Mucosa of gallbladder (tissue), 1 donor: ENCODE data around the gene CDCA4. TPM values are rescaled to one million over a fixed set of nuclear protein-coding genes. Genes with fewer than 3 reads are reported as not detected.

Source experiments
- DNase-seq: peaks from one replicate; pipeline ENCODE4 v3.0.0-alpha.2; 2020; ENCODE audit warnings: low spot score
- total RNA-seq: library from RNA; stranded (reverse); gene quantifications from one replicate; pipeline ENCODE4 v1.2.1, GENCODE V29; 2021
- donor health status: DM: no; HTN: no; CAD: no.

CDCA4 gene
- total RNA-seq, 1 donor from 2014 or later: 5.4 TPM

DNA sequence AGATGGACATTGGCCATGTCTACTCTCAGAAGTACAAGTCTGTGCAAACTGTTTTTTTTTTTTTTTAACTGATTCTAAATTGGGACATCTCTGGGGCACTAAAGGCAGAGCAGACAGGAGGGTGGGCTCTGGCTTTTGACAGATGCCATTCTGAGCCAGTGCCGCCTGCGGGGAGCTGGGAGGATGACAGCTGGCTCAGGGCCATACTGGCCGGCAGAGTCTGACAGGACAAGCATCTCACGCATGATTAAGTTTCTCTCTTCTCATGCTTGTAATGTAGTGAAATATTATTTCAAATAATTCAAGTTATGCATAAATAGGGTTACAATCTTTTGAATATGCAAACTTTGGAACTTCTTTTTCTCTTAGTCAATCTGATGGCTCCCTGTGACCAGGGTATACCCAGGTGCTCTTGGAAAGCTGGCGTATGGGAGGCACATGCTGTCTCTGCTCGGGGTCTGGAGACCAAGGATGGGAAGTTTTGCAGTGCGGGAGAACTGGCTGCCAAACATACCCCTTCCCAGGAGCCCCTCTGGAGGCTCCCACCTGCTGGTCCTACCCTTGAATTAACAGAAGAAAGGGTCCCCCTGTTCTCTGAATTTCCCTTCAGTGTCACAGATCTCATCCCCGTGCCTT lies 7.6 kb downstream of the CDCA4 start:
- no peak for DNase-seq

DNA sequence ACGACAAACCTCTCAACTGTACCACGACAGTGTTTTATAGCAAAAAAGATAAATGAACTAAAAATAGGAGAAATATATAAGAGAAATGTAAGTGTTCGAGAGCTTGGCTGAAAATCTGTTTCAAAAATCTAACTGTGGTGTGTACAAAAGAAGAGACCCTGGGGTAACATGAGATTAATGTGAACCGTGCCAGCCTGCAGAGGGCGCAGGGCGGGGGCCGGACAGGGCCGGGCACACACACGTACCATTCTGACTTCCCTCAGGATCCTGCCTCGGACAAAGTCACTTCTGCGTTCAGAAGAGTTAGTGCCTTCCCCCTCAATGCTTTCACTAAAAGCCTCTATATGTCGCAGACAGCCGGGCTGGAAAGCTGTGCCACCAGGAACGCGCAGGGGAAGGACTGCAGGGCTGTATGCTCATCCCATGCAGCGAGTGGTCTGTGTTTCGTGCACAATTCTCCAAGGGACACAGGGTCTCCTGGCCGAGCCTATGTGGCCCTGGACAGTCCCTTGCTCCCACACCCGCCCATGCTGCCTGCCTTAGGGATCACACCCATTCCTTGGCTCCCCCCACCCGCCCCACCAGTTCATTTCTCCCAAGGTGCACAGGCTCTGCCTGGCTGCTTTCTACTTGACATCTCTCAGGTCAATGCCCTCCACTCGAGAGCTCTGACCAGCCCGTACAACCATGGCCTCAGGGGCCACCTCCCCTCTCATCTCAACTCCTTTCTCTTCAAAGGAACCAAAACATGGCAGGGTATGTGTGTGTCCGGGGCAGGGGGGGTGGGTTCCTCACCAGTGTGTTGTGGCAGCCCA lies 8.5 kb downstream of the CDCA4 start:
- DNase-seq: no peak

DNA sequence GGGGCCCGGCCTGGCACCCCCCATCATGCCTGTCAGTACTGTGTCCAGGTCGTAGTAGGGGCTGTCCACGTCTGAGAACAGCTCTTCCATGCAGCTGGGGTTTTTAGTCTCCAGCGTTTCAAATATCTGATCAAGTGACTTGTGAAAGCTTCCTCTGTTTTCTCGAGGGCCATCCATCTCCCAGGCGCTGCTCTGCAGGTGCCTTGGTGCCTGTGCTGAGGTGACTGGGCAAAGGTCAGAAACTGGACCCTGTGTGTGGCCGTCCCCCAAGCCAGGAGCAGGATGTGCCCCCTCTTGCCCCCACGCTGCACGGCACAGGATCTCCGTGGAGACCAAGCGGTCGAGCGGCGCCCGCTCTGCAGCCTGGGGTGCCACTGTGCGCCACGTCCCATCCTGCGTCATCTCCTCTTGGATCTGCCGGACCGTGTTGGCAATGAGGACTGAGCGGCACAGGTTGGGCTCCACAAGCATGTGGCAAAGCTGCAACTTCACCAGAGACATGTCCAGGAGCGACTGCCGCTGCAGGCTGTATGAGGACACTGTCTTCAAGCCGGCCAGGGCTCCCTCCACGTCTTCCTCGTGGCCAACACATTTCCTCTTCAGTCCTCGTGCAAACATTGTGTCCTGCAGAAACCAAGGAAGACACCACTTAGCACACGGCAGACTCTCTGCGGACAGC lies 9.4 kb downstream of the CDCA4 start:
- DNase-seq: no peak

DNA sequence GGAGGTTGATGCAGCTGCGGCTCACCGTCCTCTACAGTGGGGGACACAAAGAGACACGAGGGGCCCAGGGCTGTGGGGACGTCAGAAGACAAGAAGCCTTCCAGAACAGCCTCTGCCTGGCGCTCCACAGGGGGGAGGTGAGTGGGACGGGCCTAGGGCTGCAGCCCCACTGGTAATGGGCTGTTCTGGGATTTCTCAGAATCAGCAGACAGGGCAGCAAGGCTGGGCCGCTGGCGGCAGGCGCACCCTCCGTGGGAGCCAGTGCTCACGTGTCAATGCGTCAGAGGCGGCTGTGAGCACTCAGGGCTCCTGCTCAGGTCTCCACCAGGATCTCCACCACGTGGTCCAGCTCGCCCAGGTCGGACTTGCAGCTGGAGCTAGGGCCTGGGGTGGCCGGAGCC lies 10.0 kb downstream of the CDCA4 start:
- peak; percentile 53 for DNase-seq

DNA sequence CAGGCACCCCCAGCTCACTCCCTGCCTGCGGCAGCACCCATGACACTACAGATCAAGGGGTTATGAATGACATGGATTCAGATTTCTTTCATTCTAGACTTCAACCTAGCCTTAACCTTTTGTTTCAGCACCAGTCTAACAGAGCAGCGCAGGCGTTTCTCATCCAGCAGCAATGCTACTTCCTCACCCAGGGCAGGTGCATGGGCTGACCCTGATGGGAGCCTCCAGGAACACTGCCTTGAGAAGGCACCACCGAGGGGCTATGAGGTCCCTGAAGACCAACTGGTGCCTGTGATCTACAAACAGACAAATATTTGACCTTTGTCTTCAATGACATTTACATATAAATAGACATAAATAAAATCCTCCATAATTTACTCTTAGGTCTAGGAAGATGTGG lies 10.8 kb downstream of the CDCA4 start:
- DNase-seq: no peak

DNA sequence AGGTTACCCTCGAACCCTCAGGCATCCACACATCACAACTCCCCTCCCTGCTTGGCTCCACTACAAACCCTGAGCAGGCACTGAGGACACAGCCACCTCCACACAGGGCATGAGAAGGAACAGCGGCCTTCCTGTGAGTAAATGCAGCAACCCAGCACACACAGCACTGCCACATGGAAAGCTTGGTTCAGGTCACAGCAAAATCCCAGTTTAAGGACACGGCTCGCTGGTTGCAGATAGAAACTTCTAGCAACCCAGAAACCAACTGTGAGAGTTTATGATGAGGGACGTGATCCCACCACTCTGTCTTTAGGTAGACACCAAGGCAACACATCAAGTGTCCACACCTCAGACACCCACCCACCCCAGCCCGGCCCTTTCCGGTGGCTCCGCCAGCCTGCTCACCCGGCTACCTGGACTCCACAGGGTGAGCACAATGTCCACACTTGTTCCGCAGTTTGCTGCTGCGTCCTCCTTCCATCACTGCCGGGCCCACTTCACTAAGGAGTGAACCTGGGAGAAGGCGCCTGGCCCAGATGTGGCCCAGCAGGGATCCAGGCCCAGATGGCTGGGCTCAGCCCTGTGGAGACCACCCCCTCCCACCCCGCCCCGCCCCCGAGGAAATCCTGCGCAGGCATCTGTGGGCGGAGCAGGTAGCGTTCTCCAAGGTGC lies 13.2 kb downstream of the CDCA4 start:
- no peak for DNase-seq

DNA sequence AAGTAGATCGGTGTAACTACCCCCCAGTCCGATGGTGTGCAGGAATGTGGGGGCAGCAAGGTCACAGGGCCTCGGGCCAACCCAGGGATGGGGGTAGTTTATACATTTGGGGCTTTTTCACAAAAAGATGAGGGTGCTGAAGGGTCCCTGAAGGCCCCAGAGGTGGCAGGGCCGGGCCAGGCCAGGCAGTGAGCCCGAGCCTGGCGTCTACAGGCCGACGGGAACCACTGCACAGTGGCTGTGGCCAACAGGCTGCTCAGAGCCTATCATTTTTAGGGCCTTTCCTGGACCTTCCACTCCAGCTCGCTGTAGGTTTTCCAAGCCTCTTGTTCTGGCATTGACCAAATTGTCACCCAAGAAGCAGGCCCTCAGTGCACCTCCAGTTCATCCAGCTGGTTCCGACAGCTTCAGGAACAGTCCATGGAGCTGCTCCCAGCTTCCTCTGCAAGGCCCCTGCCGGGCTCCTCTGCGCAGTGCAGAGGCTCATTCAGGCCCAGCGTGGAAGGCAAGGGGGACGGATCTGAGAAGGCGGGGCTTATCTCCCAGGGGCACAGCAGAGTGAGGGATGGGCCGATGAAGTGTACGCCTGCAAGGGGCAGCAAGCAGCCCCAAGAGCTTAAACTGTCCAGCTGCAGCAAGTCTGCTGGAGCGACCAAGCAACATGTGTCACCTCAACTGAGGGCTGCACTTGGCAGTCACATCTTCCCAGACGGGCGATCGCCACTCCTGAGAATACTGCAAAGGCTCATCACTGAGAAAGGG lies 13.9 kb downstream of the CDCA4 start:
- DNase-seq: no peak

DNA sequence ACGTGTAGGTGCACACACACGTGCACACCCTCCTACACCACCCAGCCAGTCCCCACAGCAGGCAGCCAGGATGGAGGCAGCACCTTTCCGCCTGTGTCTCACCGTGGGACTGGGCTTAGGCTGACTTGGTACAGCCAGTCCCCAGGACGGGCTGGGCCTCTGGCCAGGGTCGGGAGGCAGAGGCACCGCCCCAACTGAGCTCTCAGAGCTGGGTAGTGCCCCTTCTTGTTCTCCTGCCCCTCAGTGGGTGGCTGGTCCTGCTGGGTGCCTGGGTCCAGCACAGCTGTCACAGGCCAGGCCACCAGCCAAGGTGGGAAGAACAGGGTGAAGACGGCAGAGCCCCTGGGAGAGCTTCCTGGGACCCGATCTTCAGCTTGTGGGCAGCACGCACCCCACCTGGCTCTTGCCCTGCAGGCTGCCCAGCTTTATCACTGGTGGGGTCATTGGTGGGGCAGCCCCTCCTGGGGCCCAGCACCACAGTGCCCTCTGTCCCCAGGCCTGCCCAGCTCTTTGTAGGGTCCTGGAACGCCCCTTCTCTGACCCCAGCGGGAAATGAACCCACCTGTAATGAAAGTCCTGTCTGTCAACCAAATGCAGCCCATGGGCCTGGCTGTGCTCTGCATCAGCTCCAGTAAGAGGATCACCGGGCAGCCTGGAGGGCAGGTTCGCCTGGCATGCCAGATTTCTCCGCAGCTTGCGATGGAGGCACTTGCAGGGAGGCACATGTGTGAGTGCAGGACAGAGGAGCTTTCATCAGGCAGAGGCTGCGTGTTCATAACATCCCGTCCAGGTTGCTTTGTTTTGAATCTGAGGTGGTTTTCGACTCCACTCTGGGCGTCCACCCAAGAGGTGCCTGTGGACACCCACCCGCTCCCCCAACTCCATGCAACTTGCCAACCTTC lies 14.7 kb downstream of the CDCA4 start:
- no peak for DNase-seq

DNA sequence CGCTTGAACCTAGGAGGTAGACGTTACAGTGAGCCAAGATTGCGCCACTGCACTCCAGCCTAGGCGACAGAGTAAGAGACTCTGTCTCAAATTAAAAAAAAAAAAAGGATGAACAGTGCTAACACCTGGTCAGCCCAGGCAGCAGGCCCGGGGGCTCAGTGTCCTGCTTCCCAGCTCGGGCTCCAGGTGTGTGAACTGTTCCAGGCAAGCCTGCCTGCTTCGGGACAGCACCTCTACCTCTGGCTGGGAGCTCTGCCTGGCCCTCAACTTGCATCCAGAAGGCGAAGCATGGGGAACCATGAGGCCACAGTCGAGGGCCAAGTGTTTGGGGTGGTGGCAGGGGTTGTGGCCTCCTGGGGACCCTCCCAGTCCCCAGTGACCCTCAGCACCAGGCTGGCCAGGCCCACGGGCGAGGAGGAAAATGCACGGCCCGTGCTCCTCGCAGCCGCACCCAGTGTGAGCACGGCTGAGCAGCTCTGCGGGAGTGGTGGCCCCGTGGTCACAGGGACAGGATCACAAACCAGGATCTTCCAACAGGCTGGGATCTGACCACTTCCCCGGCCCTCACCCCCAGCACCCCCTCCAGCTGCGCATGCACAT lies 15.5 kb downstream of the CDCA4 start:
- no peak for DNase-seq

DNA sequence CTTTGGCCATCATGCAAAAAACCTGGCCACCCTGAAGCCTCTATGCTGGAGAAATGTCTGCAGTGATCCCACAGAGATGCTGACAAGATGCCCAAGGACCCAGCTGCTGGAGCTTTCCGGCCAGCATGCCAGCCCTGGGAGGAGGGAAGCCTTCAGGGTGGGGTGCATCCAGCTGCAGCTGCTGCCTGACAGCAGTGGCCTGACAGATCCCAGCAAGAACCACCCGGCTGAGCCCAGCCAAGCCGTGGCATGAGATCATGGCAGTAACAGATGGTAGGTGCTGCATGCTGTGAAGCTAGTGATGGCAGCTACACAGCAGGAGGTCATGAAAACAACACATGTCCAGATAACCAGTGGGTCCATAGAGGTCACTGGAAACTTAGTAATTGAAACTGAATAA lies 21.5 kb downstream of the CDCA4 start:
- DNase-seq: no peak

DNA sequence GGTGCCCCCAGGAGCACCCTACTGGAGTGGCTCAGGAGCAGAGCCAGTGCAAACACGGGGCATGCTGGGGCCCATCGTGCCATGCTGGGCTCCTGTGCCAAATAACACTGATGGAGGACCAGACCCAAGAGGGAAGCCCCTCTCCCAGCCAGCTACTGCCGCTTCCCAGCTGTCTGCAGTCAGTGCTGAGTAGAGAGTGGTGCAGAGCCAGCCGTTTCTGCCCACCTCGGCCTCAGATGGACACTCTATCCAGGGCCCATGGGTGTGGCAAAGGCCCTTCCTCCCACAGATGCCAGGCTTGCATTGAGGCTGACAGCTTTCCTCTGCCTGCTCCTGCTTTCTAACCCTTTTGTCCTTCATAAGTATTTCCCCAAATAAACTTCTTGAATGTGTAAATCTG lies 22.1 kb downstream of the CDCA4 start:
- DNase-seq: no peak

DNA sequence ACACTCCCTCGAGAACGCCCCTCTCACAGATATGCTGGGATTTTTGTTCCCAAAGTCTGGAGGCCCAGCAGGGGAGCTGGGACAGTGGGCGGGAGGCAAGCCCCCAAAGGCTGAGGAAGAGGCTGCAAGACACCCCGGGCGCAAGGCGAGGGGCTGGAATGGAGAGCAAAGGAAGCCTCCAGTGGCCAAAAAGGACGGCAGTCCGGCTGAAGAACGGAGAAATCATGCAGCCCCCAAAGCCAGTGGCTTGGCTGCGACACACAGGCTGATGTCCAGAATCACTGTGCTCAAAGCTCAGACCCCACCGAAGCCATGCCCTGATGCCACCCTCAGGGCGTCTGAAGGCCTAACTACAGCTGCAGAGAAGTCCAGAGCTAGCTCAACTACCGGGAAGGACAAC lies 24.4 kb downstream of the CDCA4 start:
- no peak for DNase-seq

DNA sequence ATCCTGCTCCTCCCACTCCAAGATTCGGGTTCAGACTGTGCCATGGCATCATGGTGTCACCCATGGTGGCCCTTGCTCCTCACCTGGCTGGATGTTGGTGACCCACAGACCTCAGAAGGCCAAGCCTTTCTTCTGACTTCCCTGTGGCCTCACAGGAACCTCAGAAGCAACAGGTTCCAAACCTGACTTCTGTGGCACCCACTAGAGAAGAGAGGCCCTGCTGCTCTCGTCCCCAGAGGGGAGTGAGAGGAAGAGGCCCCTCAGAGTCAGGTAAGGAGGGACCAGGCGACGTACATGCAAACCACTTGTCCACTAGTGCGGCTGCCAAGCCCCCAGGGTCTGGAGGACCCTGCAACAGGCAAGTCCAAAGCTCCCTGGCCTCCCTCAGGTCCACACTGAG lies 24.9 kb downstream of the CDCA4 start:
- no peak for DNase-seq

DNA sequence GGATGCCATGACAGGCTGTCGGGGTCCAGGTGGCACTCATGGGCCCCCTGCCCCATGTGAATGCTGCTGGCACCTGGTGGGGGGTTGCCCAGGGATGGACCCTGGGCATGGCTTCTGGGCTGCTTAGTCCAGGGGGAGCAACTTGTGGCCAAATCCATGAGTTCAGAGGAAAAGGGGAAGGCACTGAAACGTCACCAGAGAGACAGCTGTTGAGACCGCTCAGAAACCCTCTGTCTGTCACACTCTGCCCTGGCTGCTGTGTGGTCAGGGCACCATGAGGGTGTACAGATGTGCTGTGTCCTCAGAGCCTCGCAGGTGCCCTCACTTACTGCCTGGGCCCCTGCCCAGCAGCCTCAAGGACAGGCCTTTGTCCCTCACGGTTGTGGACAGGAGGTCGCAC lies 25.9 kb downstream of the CDCA4 start:
- DNase-seq: no peak

DNA sequence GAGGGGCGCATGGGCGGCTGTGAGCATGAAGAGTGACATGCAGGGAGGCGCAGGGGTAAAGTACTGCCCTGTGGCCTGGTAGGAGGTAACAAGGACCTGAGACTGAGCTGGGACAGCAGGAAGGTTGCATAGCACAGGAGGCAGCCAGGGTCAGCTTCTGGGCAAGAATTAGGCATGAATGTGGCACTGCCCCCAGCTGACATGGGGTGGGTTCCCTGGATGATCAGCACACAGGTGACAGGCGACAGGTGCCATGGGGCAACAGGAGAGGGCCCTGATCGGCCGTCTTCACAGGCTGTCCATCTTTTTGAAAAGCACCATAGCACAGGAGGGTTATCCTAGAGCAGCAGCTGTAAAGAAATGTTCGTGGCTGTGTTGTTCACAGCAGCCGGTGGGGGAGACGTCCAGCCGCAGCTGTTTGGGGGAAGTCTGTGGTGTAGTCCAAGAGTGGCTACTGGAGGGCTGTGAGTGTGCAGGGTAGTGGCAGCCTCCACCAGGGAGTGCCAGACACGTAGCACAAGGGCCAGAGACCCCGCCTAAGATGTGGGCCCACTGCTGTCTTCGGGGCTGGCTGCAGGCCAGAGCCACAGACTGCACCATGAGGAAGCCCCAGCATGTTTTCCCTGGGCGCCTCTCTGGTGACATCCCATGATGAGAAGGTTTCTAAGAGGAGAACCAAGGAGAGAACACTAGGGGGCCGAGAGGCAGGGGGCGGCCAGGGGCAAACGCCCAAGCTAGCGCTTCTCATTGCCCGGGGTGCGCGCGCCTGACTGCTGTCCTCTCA lies 26.9 kb downstream of the CDCA4 start:
- no peak for DNase-seq

DNA sequence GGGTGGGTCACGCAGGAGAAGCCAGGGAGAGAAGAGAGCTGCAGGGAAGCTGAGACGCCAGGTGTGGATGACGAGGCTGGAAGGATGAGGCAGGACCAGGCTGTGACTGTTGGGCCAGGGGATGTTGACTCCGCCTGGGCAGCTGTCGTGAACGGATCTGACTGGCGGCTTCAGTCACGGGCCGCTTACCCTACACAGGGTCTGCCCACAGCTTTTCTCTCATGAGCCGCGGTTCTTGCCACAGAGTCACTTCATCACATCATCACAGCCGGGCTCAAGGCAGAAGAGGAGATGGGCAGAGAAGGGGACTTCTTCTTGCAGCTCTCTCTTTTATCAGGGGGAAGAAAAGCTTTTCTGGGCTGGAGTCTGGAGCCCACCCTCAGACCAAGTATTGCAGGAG lies 27.6 kb downstream of the CDCA4 start:
- DNase-seq: no peak

DNA sequence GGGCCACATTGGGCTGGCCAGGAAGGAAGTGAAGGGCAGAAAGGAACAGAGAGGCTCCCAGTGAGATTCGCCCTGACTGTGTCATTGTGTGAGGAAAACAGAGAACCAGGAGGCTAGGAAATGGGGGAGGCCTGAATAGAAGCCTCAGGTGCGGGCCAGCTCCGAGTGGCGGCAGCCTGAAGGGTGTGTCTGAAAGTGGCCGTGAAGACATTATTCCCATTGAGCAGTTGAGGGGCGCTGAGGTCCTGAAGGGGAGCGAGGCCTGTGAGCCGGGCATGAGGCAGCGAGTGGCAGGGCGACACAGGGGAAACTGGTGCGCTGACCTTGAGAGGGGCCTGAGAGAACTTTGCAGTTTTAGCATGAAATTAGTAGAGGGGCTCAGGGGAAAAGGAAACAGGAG lies 28.4 kb downstream of the CDCA4 start:
- DNase-seq: no peak

DNA sequence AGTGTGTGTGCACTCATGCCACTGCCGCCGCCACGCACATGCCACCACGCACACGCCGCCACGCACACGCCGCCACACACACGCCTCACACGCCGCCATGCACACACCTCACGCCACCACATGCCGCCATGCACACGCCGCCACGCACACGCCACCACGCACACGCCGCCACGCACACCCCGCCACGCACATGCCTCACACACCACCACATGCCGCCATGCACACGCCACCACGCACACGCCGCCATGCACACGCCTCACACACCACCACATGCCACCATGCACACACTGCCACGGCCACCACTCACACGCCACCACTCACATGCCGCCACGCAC lies 29.0 kb downstream of the CDCA4 start:
- DNase-seq: no peak

DNA sequence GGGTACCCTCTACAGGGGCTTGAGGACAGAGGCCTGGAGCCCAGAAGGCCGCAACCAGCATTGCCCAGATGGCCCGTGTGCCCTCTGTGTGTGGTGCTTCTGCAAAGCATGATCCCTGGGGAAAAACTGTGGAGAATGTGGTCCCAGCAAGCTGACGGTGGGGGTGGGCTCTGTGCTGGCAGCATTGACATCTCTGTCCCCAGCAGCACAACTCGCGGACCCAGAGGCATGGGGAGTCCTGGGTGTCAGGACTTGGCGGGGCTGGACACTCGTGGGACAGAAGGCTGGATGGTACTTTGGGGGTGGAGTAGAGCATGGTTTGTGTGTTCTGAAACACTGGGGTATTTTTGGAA lies 31.0 kb downstream of the CDCA4 start:
- no peak for DNase-seq
